ENCODE results near the gene LNP1. TPM values are rescaled to one million over a fixed set of nuclear protein-coding genes. Genes with fewer than 3 reads are reported as not detected.

Gene LNP1
- total and polyA plus RNA-seq, 2 of the 8 experiments (the other 6 are each of a cell fraction or from before 2014, with no cell fraction given), result 6.6 to 8.7 TPM

- Histone ChIP-seq H3K36me3 (ENCODE audit: control insufficient read depth in 2 of 4, insufficient read depth in 4 of 4, low read length in 3 of 4) (peaks cover 0 to 6% (median 0%) of the 10 kb centered on the region in 4 experiments; a peak in 4 of 8 replicates), H3K27ac (ENCODE audit: low read depth, low read length) (0 out of 2 replicates have a peak overlapping the region, but pooled peaks have one; percentile 19), H3K56ac (replicated peaks; ENCODE audit: insufficient read length, low read depth, low read length) (no peak overlapping the region), H3K79me2 (ENCODE audit: control insufficient read depth in 1 of 2, insufficient read depth in 2 of 2, low read length in 2 of 2) (peaks cover 0 to 56% of the 10 kb centered on the region in 2 experiments; a peak in 3 of 4 replicates), H3K23ac (ENCODE audit: insufficient read length) (no peak overlapping the region), H2AFZ (ENCODE audit: low read length) (no peak overlapping the region), H2BK5ac (ENCODE audit: low read depth, low read length) (no peak overlapping the region; the same call in 1 of the 2 replicates), H2AK5ac (ENCODE audit: low read depth, low read length) (no peak overlapping the region), H3K9me3 (ENCODE audit: insufficient read depth in 2 of 2, low read depth in 1 of 2, low read length in 1 of 2) (no peaks in the 10 kb centered on the region), H3K4ac (replicated peaks; ENCODE audit: insufficient read length, low read depth, low read length) (no peak overlapping the region), H4K91ac (replicated peaks; ENCODE audit: insufficient read length, low read length) (no peak overlapping the region), H3K14ac (ENCODE audit: insufficient read length) (no peak overlapping the region), H2BK120ac (replicated peaks; ENCODE audit: low read depth, low read length) (no peak overlapping the region), H4K20me1 (replicated peaks in 1 of 2; ENCODE audit: control insufficient read depth in 1 of 2, insufficient read depth in 2 of 2, low read length in 2 of 2) (peaks cover 0 to 1% of the 10 kb centered on the region in 2 experiments), H2BK20ac (ENCODE audit: low read length) (no peak overlapping the region), H3K4me3 (ENCODE audit: extremely low read depth in 1 of 4, insufficient read depth in 2 of 4, low read depth in 3 of 4, low read length in 4 of 4) (no peak overlapping the region), H3K9ac (replicated peaks in 1 of 4; ENCODE audit: extremely low read depth in 1 of 4, low read depth in 3 of 4, low read length in 3 of 4) (peak overlapping the region in 1 of 4 experiments; percentile 48; a peak in 1 of 7 replicates), H4K8ac (ENCODE audit: extremely low read depth, insufficient read depth, low read length) (no peak overlapping the region), H3K4me1 (replicated peaks in 1 of 4; ENCODE audit: control insufficient read depth in 3 of 4, insufficient read depth in 4 of 4, low read length in 3 of 4) (peaks cover 0 to 4% (median under 1%) of the 10 kb centered on the region in 4 experiments; a peak in 3 of 7 replicates), H3K4me2 (ENCODE audit: insufficient read depth in 1 of 2, low read depth in 2 of 2, low read length in 2 of 2) (peak overlapping the region in 1 of 2 experiments; percentile 28; a peak in 2 of 4 replicates), H3K18ac (ENCODE audit: extremely low read depth, low read length) (no peak overlapping the region), H2BK12ac (ENCODE audit: low read depth, low read length) (no peak overlapping the region), H2BK15ac (ENCODE audit: low read length) (no peak overlapping the region), H4K5ac (ENCODE audit: insufficient read length, low read depth, low read length) (no peak overlapping the region), H3K79me1 (ENCODE audit: low read depth, low read length) (0 out of 2 replicates have a peak, but pooled peaks cover 4% of the 10 kb centered on the region), H3K23me2 (ENCODE audit: low read depth, low read length) (no peaks in the 10 kb centered on the region), H3K27me3 (replicated peaks in 1 of 4; ENCODE audit: control insufficient read depth in 3 of 4, extremely low read depth in 1 of 4, insufficient read depth in 3 of 4, low read length in 3 of 4) (no peaks in the 10 kb centered on the region)
- ChIA-PET POLR2A (ENCODE audit: partially characterized antibody) (no interaction called here), CTCF (ENCODE audit: partially characterized antibody) (interaction anchor here (1.0 kb wide), 1 partner anchor 14 kb away, joined by 4 read pairs; no protein-coding TSS in a partner anchor)
- FAIRE-seq (peak; percentile 7), DNase-seq (ENCODE audit: low read depth in 1 of 2, low spot score in 2 of 2) (no peak)
- TF ChIP-seq CTCF (IDR thresholded peaks at IDR 0.05; ENCODE audit: control extremely low read depth in 1 of 3, insufficient read depth in 1 of 3, low read depth in 1 of 3, low read length in 3 of 3) (peak in 1 of 3 experiments; percentile 4; a peak in 1 of 4 replicates), TCF12 (IDR thresholded peaks at IDR 0.05; ENCODE audit: low read depth, low read length) (no peak), BACH1 (IDR thresholded peaks at IDR 0.05; ENCODE audit: low read length) (0 out of 2 replicates have a peak, but pooled peaks have one; percentile 40)
- 80% methylated on average over 3 of the region's 4 CpGs; no CpG with 5 or more reads in 1 of the 2 experiments for WGBS, 2 experiments (ENCODE audit: extremely low coverage in 1 of 2, insufficient coverage in 1 of 2, insufficient read length in 1 of 2, insufficient replicate concordance in 2 of 2, low coverage in 1 of 2, low lambda C conversion rate in 2 of 2, missing lambda C conversion rate in 1 of 2)
These were observed 6.7 kb downstream of the LNP1 start for GRCh38 chr3:100407977-100408532.
